Measurements from ENCODE around the gene TTLL12.
"Not testable (repeated sequence)": the region's sequence is repeated elsewhere in the genome, so short reads cannot be mapped to it uniquely, and the experiment has no call there.

TTLL12 gene

DNA sequence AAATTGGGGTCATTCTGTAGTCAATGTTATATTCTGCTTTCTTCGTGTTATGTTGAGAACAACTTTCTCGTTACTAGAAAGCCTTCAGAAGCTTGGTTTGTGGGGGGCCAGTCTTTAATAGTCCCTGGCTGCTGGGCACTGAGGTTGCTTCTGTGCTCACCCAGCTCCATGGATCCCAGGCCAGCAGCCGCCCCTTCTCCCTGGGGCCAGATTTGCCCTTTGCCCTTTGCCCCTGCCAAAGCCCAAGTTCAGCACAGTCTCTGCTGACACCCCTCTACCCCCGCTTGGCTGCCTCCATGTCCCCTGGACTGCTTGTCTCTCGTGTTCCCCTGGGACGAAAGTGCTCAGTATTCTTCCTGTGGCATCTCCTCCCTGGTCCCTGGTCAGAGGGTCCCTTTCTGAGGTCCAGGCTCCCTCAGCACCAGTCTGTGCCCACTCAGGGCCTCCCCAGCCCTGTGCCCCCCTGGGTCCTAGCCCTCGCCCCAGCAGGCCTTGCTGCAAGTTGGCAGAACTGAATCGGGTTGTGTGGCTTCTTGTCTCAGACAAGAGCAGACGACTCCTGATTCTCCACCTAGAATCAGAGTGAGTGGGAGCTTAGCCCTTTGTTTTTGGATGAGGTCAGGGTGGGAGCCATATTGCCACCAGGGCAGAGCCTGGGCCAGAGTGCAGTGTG lies 28.9 kb downstream of the TTLL12 start:
- no peak for DNase-seq

DNA sequence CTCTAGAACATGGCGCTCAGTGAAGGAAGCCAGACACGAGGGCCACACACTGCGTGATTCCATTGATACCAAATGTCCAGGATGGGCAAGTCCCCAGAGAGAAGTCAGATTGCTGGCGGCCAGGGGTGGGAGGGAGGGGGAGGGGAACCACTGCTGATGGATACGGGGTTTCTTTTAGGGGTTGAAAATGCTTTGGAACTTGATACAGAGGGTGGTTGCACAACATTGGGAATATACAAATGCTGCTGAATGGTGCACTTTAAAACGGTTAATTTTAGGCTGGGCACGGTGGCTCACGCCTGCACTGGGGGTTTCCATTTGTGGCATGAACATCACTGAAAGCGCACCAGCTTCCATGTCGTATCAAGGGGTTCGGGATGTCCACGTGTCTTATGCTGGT lies 30.5 kb downstream of the TTLL12 start:
- no peak for DNase-seq

DNA sequence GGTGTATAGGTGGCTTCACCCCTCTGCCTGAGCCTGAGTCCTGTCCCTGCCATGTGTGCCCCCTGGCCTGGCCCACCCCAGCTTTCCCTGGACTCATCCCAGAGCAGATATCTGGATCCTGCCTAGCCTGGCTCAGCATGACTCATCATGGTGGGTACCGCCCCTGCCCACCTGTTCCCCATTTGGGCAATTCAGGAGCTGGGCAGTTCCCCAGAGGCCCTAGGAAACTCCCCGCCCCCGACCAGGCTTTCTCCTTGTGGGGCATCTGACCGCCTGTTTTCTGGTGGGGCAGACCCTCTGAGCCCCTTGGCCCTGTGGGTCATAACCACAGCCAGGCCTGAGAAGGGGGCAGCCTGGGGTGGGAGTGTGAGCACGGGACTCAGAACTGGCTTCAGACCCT lies 31.1 kb downstream of the TTLL12 start:
- DNase-seq = no peak

DNA sequence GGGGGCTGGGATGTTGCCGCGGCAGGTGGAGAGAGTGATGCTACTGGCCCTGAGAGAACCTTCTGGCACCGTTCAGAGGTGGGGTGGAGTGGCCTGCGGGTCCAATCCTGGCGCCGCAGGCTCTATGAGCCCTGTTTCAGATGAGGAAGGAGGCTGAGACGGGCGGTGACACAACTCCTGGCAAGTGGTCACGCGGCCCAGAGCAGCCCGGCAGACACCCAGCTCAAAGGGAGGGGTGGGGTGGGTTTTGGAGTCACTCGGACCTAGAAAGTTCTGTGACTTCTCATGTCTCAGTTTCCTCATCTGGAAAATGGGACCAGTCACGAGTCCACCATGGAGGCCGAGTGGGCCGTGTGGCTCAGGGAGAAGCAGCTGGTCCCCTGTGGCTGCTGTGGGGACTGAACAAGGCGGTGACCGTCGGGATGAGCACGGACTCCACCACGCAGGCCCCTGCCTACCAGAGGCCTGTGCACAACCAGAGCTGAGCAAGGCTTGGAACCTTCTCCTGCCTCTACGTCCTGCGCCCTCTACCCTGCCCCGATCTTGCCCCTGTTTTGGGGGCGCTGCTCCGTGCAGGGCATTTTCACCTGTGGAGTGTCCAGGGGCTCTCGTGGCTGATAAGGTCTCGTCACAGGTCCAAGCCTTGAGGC lies 31.9 kb downstream of the TTLL12 start:
- DNase-seq = peak in 2 of 56 donors; percentile 12 to 24

DNA sequence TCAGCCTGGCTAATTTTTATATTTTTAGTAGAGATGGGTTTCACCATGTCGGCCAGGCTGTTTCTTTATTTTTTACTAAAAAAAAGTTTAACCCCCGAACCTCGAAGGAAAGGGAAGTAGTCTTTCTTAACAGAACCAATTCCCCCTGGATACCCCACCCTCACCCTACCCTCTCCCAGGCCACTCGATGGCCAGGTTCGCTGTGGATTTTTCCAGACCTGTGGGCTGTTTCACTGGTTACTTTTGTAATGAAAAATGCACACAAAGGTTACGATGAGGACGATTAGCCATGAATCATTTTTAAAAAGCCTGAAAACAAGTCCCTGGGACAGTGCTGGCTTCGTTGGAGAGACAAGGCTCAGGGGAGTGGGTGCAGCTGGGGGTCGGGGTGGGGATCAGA lies 33.0 kb downstream of the TTLL12 start:
- DNase-seq = no peak

DNA sequence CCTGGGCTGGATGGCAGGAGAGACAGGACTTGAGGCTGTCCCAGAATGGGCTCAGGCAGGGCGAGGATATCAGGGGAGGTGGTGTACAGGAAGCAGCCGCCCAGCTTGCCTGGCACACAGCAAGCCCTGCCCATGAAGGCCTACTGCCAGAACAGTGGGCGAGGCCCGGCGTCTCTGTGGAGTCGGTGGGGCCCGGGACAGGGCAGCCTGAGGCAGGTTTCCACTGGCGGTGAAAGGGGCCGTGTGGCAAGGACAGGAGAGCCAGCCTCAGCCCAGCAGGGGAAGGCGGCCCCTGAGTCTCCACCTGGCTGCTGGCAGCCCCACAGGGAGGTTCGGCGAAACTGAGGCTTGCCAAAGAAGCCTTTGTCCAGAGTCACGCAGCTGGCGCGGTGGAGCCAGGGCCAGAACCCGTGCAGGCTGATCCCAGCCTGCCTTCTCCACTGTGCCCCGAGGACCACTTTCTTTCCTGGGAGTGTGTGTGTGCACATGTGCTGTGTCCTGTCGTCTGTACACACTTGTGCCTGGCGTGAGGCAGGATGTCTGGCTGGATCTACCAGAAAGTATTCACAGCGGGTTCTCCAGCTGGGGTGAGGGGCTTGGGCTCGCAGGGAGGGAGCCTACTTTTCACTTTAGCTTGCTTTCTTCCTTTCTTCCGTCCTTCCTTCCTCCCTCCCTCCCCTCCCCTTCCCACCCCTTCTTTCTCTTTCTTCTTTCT lies 34.4 kb downstream of the TTLL12 start:
- peak in 42 of 56 donors; percentile 4 to 79 (median 35) for DNase-seq

DNA sequence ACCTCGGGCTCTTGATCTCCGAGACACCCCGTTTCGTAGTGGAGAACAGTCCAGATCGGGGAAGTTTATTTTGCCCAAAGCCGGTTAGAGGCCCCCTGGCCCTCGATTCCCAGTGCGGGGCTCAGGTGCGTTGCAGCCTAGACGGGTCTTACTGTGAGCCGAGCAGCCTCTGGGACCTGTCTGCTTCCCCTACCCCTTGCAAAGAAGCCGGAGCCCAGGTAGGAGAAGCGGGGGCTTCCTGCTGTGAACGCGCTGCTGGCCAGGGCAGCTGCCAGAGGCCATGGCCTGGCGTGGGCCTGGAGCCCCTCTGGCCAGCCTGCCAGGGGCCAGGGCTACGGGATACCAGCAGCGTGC lies 35.0 kb downstream of the TTLL12 start:
- no peak for DNase-seq

DNA sequence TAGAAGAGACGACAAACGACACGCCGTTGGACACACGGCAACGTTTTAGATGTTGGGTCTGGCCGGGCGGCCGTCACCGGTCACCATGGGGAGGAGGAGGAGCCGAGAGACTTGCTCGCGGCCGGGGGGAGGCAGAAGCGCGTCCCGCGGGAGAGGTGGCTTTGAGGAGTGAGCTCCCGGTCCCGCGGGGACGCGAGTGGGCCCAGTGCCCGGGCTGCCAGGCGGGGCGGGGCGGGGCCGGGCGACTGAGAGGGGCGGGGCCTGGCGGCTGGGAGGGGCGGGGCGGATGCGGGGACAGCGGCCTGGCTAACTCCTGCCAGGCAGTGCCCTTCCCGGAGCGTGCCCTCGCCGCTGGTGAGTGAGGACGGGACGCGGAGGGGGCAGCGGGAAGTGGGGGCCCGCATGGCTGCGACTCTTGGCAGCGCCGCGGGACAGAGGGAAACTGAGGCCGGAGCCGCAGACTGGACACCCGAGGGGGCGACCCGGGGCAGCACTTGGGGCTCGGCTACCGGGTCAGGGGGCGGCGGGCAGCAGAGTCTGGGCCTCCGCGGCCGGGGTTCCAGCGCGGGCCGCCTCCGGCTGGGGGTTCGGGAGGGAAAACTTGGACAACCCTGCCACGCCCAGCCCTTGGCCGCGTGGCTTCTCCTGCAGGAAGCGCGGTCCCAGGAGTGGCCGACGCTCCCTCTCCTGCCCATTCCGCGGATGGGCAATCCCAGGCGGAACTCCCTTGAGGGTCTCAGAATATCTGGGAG lies 35.5 kb downstream of the TTLL12 start, which contains the start of gene TSPO:
TSS of gene TSPO (plus strand) at position 309 of the 752 bp plus-strand sequence. CDS start 7,680 bp downstream, outside the sequence.
- DNase-seq = peak in 53 of 56 donors; percentile 17 to 90 (median 67)

DNA sequence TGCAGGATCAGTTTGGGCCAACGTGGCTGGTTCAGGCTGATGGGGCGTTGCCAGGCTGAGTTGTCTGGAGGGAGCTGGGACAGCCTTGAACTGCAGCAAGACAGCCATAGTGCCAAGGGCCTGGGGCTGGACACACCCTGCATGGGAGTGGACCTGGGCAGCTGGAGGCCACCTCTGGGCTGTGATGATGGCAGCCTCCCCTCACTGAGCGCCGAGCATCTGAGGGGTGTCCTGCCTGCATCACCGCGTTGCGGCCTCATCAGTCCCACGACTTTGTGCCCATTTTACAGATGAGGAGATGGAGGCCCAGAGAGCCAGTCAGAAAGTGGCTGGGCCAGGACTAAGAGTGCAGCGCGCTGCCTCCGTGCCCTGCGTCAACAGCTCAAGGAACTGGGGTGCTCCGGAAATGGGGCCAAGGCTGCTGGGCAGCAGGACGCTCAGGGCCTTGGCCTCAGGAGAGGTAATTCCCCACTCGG lies 36.2 kb downstream of the TTLL12 start:
- no peak for DNase-seq

DNA sequence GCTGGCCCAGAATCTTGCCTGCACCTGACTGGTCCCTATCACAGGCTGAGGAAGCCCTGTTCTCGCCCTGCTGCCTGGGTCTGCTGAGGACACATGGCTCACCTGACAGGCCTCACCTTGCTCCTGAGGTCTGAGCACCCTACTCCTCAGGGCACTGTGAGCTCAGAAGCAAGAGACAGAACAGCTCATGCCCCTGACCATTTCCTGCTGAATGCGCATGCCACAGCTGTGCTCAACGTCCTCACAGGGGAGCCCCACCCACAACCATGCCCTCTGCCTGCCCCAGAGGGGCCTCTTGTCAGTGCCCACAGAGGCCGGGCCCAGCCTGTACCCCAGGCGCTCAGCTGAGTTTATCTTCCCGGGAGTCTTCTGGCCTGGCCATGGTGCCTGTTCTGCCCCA lies 38.4 kb downstream of the TTLL12 start:
- DNase-seq = no peak

DNA sequence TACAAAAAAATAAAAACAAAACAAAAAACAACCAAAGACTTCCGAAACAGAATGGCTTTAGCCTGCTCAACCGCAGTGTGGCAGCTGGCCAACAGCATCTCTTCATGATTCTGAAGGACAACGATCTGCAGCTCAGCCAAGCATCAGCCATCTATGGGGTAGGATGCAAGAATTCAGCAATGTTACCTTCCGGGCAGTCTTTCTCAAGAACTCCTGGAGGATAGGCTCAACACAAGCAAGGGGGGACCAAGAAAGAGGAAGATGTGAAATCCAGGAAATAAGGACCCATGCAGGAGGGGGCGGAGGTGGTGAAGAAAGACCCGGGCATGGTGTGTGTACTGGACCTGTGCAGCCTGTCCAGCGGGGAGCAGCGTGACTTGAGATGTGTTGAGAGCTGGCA lies 39.1 kb downstream of the TTLL12 start:
- no peak for DNase-seq

DNA sequence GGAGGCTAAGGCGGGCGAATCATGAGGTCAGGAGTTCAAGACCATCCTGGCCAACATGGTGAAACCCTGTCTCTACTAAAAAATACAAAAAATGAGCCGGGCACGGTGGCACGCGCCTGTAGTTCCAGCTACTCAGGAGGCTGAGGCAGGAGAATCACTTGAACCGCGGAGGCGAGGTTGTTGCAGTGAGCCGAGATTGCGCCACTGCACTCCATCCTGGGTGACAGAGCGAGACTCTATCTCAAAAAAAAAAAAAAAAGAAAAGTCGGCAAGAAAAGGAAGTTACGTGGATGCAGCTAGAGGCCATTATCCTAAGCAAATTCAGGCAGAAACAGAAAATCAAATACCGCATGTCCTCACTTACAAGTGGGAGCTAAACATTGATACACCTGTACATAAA lies 40.6 kb downstream of the TTLL12 start:
- DNase-seq = not testable (repeated sequence)

DNA sequence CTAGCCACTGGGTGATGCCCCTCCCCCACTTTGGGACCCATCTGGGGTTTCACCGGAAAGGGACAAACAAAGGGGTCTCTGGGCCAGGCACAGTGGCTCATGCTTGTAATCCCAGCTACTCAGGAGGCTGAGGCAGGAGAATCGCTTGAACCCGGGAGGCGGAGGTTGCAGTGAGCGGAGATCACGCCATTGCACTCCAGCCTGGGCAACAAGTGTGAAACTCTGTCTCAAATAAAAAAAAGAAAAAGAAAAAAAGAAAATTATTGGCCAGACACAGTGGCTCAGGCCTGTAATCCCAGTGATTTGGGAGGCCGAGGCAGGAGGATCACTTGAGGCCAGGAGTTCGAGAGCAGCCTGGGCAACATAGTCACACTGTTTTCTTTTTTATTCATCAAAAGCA lies 41.6 kb downstream of the TTLL12 start:
- DNase-seq = not testable (repeated sequence)

DNA sequence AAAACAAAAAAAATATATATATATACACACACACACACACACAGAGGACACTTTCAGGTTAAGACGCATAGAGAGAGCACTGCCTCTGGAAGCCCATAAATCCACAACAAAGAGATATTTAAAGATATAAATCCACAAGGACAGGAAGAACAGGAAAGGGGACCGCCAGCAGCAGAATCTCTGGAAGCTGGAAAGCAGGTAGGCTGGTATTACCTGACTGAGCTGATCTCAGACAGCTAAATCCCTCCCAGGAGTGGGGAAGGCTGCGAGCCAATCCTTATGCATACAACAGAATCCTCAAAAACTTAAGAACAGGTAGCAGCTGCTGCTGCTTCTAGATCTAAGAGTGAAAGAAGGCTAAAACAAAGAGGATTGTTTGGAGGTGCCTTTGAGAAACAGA lies 42.0 kb downstream of the TTLL12 start:
- no peak for DNase-seq

DNA sequence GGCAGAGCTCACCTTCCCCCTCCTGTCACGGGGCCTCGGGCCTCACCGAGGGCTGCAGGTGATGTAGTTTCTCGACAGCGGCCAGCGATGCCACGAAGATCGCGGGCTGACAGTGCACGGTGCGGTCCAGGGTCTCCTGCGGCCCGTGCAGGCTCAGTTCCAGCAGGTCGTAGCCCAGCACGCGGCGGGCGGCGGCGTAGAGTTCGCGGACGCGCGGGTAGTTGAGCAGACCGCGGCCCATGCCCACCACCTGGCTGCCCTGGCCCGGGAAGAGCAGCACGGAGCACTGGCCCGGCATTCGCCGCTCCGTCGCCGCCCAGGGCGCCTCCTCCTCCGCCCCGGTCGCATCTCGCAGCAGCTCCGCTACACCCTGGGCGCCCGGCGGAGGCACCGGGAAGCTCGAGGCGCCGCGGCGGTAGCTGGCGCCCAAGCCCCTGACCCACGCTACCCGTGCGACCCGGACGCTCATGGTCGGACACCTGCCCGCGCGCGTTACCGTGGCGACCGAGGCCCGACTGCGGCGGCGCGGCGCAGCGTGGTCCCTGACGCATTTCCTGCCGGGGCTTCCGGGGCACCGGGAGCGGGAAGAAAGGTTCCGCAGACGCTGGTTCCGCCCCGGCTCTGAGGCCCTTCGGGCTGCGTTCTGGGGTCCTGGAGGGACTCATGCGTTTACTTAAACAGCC lies 43.9 kb downstream of the TTLL12 start, which contains the start of gene MCAT:
TSS of gene MCAT (minus strand) at position 519 of the 683 bp plus-strand sequence. CDS start at position 469, 50 bp downstream.
- peak in 54 of 56 donors; percentile 25 to 91 (median 77) for DNase-seq

DNA sequence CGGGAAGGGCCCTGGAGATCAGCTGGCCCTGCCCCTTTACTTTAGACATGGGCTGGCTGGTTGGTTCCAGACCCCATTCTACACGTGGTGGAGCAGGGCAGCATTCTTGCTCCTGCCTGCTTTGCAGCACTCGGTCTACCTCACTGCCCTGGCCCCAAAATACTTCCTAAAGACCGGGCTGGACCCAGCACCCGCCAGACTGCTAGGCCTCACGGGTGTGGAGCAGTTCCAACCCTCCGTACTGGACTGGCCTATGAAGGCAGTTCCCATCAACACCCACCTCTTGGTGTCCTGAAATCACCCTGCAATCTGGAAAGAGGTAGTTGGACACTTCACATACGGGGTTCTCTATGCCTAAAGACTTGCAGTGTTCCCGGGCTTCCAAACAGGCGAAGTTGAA lies 50.1 kb downstream of the TTLL12 start:
- DNase-seq = no peak

DNA sequence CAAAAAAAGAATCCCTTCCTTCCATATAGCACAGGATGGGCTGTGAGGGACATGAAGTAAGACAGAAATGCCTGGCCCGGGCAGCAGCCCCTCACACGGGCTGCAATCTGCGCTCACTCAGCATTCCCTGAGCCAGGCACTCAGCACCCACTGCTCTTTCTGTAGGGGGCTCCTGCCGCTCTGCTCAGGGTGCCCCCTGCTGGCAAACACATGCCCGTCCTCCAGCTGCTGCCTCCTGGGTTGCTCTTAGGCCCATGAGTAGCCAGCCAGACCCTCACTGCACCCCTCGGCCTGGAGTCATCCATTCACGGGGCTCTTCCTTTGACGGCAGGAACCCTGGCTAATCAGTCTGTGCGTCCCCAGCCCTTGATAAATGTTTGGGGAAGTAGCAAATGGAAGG lies 50.7 kb downstream of the TTLL12 start:
- peak in 6 of 56 donors; percentile 2 to 44 (median 11) for DNase-seq

DNA sequence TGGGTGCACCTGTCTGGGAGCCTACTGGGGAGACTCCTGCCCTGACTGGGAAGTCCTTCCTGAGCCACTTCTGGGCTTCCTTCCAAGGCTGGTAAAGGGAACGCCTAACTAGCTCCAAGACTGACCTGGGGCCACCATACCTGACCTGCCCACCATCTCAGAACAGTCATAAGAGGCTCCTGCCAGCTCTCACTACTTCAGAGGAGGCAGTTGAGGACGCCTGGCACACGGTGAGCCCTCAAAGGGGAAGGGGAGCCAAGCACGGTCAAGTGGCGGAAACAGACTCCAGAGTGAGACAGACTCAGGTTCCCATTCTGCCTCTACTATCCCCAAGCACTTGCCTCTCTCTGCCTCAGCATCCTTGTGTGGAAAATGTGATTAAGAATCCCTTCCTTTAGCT lies 51.4 kb downstream of the TTLL12 start:
- no peak for DNase-seq

DNA sequence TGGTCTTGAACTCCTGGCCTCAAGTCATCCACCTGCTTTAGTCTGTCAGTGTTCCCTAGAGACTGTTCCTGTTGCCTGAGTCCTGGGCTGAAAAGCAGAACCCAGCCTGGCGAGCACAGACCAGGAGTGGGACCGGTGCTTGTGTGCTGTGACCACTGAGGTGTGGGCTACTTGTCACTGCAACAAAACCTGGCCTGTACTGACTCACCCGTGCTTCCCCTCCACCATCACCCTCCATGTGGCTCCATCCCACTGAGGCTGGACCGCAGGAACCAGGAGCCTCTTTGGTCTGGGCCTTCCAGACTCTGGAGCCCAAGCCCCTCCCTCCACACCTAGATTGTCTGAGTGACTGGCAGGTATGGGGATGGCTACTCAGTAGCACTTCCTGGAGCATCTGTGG lies 52.4 kb downstream of the TTLL12 start:
- no peak for DNase-seq

DNA sequence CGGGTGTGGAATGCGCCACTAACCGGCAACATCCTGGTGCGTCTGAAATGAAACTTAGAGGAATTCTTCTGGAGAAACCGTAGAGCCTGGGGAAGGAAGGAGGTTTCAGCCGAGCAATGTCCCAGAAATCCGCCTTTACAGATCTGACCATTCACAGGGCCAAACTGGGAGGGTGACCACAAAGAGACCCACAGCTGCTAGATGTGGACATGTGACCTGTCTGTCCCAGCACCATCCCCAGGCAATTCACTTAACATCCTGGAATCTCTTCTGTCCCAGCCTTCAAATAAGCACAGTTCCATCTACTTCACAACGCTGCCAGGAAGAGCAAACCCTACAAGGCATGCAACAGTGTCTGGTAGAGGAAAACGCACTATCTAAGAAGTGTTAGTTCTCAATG lies 53.5 kb downstream of the TTLL12 start:
- DNase-seq = no peak

Data from nucleus accumbens (tissue), 56 donors.